Gastrocnemius medialis (tissue), 4 donors: ENCODE data around the gene TGM2. TPM values are rescaled to one million over a fixed set of nuclear protein-coding genes. Genes with fewer than 3 reads are reported as not detected.

ENCODE experiments used
- ATAC-seq, 2 donors: fragments of 150-250 bp; one replicate each; pipeline ENCODE4 v1.9.1; 2016
- DNase-seq, 2 donors: peaks; one replicate each; pipeline ENCODE4 v3.0.0-alpha.2; 2019
- H3K27ac ChIP-seq, 4 donors: fragments of 200-600 bp; sonication (generic); 1 replicate in 1 of 4; 2 replicates in 3 of 4; pipeline ENCODE4 v1.5.1; 2016 to 2018; ENCODE audit warnings: mild to moderate bottlenecking in 2 of 4, moderate library complexity in 1 of 4
- H3K27me3 ChIP-seq, 3 donors: fragments of 200-600 bp; sonication (generic) in 2 of 3; 1 replicate in 1 of 3; 2 replicates in 2 of 3; pipeline versions ENCODE4 v1.5.1 to v1.6.0; 2016 to 2019; ENCODE audit warnings: mild to moderate bottlenecking in 1 of 3, moderate library complexity in 1 of 3
- H3K36me3 ChIP-seq, 2 donors: fragments of 200-600 bp; sonication (generic) in 1 of 2; one replicate each; pipeline ENCODE4 v1.5.1; 2017 to 2018
- H3K4me1 ChIP-seq, 2 donors: fragments of 200-600 bp; sonication (generic) in 1 of 2; one replicate each; pipeline ENCODE4 v1.5.1; 2016 to 2017; ENCODE audit warnings: mild to moderate bottlenecking in 2 of 2
- H3K4me3 ChIP-seq, 4 donors: fragments of 200-600 bp; sonication (generic) in 3 of 4; 1 replicate in 1 of 4; 2 replicates in 3 of 4; pipeline ENCODE4 v1.5.1; 2016 to 2019; ENCODE audit warnings: mild to moderate bottlenecking in 2 of 4
- H3K9me3 ChIP-seq, 3 donors: fragments of 200-600 bp; sonication (generic) in 2 of 3; 1 replicate in 1 of 3; 2 replicates in 2 of 3; pipeline ENCODE4 v1.5.1; 2016 to 2019
- POLR2A ChIP-seq, 2 donors: fragments of 450-650 bp; IDR thresholded peaks; one replicate each; pipeline ENCODE4 v1.6.1; 2017; ENCODE audit warnings: antibody characterized with exemption in 2 of 2, mild to moderate bottlenecking in 2 of 2, moderate library complexity in 2 of 2
- in situ Hi-C, 4 donors: fragments of 200-750 bp; cut with MboI; loops; one replicate each; pipeline versions ENCODE4 v1.15.0 to v1.8.0; 2017; ENCODE audit warnings: low sequenced_read_pairs in 4 of 4
- intact Hi-C: fragments of 100-400 bp; cut with DNase I; formaldehyde crosslinking; loops from one replicate; pipeline ENCODE4 v1.15.1; 2023; ENCODE audit warnings: low total_unique reads
- total RNA-seq, 4 donors: library from RNA; depleted of rRNA; stranded (reverse); fragments of >200 nt; gene quantifications; one replicate each; pipeline versions ENCODE4 v1.1.0 to v1.2.3, GENCODE V29; 2016
- TF ChIP-seq, protein P1 (sequence below), 5 experiments: fragments of 450-650 bp in 3 of 5; fragments of 200-600 bp in 2 of 5; sonication (generic) in 2 of 5; IDR thresholded peaks in 4 of 5; conservative IDR thresholded peaks in 1 of 5; 1 replicate in 4 of 5; 2 replicates in 1 of 5; pipeline ENCODE4 v1.5.1; 2016 to 2019; ENCODE audit warnings: antibody characterized with exemption in 5 of 5, mild to moderate bottlenecking in 3 of 5, moderate library complexity in 3 of 5

Gene TGM2
- total RNA-seq, 4 donors from 2014 or later = 12.8 to 152 (median 58.4) TPM

DNA sequence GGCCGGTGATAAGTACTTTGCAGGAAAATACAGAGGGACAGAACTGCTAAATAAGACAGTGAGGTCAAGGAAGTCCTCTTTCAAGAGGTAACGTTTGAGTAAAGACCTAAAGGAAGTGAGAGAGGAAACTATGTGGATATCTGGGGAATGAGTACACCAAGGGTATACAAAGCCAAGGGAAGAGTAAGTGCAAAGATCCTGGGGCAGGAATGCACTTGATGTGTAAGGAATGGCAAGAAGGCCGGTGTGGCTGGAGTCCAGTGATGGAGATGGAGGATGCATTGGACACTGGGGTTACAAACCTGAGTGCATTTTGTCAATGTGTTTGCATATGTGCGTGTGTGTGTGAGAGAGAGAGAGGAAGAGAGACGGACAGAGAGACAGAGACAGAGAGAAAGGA, 32.1 kb upstream of the TGM2 start:
- ATAC-seq (no peak), DNase-seq (no peak)
- H3K4me3 ChIP-seq = no peak overlapping the region
- intact Hi-C loops (no loop called here), in situ Hi-C loops (loop anchor here in 1 of 4 donors (25.0 kb wide), 1 partner anchor 610 kb away; no protein-coding TSS in a partner anchor)
- H3K9me3 ChIP-seq = no peaks in the 10 kb centered on the region
- no peaks in the 10 kb centered on the region for H3K27me3 ChIP-seq
- no peaks in the 10 kb centered on the region for H3K4me1 ChIP-seq
- H3K36me3 ChIP-seq = no peaks in the 10 kb centered on the region
- H3K27ac ChIP-seq = peak overlapping the region in 1 of 4 donors; percentile 21
- TF ChIP-seq POLR2A (IDR thresholded peaks at IDR 0.05) = no peak
- TF ChIP-seq, protein P1, sequence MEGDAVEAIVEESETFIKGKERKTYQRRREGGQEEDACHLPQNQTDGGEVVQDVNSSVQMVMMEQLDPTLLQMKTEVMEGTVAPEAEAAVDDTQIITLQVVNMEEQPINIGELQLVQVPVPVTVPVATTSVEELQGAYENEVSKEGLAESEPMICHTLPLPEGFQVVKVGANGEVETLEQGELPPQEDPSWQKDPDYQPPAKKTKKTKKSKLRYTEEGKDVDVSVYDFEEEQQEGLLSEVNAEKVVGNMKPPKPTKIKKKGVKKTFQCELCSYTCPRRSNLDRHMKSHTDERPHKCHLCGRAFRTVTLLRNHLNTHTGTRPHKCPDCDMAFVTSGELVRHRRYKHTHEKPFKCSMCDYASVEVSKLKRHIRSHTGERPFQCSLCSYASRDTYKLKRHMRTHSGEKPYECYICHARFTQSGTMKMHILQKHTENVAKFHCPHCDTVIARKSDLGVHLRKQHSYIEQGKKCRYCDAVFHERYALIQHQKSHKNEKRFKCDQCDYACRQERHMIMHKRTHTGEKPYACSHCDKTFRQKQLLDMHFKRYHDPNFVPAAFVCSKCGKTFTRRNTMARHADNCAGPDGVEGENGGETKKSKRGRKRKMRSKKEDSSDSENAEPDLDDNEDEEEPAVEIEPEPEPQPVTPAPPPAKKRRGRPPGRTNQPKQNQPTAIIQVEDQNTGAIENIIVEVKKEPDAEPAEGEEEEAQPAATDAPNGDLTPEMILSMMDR (IDR thresholded peaks at IDR 0.05 in 4 of 5, conservative IDR thresholded peaks at IDR 0.05 in 1 of 5) = no peak

DNA sequence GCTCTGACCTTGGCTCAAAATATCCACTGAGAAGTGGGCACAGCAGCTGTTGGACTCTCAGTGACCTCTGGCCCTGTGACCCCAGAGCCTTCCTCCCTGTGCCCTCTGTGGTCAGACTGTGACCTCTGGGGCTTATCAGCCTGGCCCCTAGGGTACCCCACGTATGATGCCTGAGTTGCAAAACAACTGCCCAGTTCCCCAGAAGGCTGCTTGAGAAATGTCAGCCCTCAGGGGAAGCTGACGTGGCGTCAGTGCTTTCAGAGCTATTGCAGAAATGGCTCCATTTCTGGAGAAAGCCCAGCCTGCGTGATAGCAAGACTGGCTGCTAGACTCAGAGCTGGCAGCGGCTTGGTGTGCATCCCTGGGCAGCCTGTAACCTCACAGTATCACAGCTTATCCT, 31.5 kb upstream of the TGM2 start:
- ATAC-seq (peak; percentile 57 to 65), DNase-seq (peak; percentile 38 to 53)
- Histone ChIP-seq H3K36me3 (no peaks in the 10 kb centered on the region), H3K9me3 (no peaks in the 10 kb centered on the region), H3K27ac (peak overlapping the region in 1 of 4 donors; percentile 46), H3K4me1 (no peaks in the 10 kb centered on the region), H3K27me3 (no peaks in the 10 kb centered on the region), H3K4me3 (no peak overlapping the region)
- no peak for TF ChIP-seq POLR2A (IDR thresholded peaks at IDR 0.05)
- TF ChIP-seq, protein P1 (IDR thresholded peaks at IDR 0.05 in 4 of 5, conservative IDR thresholded peaks at IDR 0.05 in 1 of 5) = no peak
- intact Hi-C loops (no loop called here), in situ Hi-C loops (loop anchor here in 1 of 4 donors (25.0 kb wide), 1 partner anchor 609 kb away; no protein-coding TSS in a partner anchor)

DNA sequence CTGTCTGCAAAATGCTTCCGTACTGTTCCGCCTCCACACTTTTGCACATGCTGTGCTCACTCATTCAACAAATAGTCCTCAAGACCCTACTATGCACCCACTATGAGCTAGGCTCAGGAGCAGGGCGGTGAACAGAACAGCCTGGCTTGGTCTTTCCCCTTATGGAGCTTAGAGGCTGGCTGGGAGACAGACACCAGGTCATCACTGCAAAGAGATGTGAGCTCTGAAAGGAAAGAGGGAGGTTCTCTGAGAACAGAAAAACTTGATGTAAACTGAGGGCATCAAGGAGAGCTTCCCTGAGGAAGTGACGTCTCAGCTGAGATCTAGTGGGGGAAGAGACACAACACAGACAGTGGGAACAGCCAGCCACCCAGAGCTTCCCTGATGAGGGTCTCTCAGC, 31.0 kb upstream of the TGM2 start:
- ATAC-seq (no peak), DNase-seq (no peak)
- H3K27ac ChIP-seq = peak overlapping the region in 1 of 4 donors; percentile 46

DNA sequence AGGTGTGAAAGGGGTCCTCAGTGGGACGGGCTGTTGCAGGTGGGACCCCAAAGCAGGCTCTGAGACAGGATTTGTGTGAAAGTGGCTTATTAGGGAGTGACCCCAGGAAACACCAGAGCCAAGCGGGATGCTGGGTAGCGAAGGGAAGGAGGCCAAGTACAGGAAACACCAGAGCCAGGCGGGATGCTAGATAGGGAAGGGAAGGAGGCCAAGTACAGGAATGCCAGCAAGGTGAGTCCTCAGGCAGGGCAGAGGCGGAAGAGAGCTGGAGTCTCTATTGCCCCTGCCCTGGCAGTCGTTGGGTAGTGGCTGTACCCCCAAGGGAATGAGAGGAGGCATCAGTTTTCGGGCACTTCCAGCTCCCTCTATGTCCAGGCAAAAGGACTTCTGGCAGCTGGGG, 30.5 kb upstream of the TGM2 start:
- H3K27me3 ChIP-seq = no peaks in the 10 kb centered on the region
- no peaks in the 10 kb centered on the region for H3K4me1 ChIP-seq
- DNase-seq (no peak), ATAC-seq (no peak)
- H3K4me3 ChIP-seq = no peak overlapping the region
- H3K27ac ChIP-seq = no peak overlapping the region
- intact Hi-C loops = no loop called here
- in situ Hi-C loops = loop anchor here in 1 of 4 donors (25.0 kb wide), 1 partner anchor 608 kb away; no protein-coding TSS in a partner anchor
- no peaks in the 10 kb centered on the region for H3K36me3 ChIP-seq
- TF ChIP-seq, protein P1 (IDR thresholded peaks at IDR 0.05 in 4 of 5, conservative IDR thresholded peaks at IDR 0.05 in 1 of 5) = no peak
- no peak for TF ChIP-seq POLR2A (IDR thresholded peaks at IDR 0.05)
- no peaks in the 10 kb centered on the region for H3K9me3 ChIP-seq

More for the DNA sequence above, 31.0 kb upstream of the TGM2 start:
- Histone ChIP-seq H3K4me3 (no peak overlapping the region), H3K36me3 (no peaks in the 10 kb centered on the region), H3K4me1 (no peaks in the 10 kb centered on the region), H3K27me3 (no peaks in the 10 kb centered on the region), H3K9me3 (no peaks in the 10 kb centered on the region)
- TF ChIP-seq, protein P1 (IDR thresholded peaks at IDR 0.05 in 4 of 5, conservative IDR thresholded peaks at IDR 0.05 in 1 of 5) = no peak
- TF ChIP-seq POLR2A (IDR thresholded peaks at IDR 0.05) = no peak
- intact Hi-C loops (no loop called here), in situ Hi-C loops (loop anchor here in 1 of 4 donors (25.0 kb wide), 1 partner anchor 609 kb away; no protein-coding TSS in a partner anchor)
